ENCODE results near the gene RNGTT.
"Not testable (repeated sequence)": the region's sequence is repeated elsewhere in the genome, so short reads cannot be mapped to it uniquely, and the experiment has no call there.

RNGTT gene

DNA sequence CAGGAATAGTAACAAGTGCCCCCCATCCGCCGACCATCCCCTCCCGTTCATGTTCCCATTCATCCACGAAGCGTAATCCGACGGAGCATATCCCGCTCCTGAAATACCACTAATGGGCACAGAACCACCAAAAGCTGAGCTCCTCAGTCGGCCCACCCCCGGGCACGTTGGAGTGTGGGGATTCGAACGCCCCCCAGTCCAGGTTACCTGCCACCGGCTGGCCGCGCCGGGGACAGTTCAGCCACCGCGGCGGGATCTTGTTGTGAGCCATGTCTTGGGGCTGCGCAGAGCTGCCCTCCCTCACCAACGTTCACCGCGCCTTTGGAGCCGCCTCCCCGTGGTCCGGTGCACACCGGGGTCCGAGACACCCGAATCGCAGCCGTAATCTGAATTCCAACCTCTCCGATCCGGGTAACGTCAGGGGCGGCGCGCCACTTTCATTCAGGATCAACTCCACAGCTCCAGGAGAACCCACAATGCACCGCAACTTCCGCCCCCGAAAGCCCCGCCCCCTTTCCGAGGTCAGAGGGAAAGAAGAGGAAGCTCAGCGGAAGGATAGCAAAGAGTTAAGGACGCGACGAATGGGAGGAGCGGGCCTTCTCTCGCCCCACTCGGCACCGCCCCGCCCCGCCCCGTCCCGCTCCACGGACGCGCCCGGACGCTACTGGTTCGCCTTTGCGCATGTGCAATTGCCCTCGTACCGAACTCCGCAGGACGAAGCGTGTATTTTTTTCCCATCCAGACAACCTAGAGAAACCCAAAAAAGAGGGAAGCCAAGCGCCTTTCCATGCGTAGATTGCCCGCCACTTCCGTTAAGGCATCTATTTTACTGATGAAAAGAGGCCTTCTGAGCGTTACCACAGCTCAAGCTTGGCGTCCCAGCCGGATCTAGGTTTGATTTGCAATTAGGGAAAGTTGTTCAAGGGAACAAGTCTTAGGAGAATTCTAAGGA lies at the start of gene RNGTT:
Gene RNGTT, minus strand, starts transcription at position 480 of the 952 bp plus-strand sequence. Its CDS starts 209 bp downstream, at position 271.
- DNase-seq, result peak; percentile 99
- in situ Hi-C loops (cut with MboI; ENCODE audit: low pct_unique_long_range_greater_than_20kb, low sequenced_read_pairs), result no loop called here

GRCh38 chr6:89011436-89011835 lies 48.0 kb upstream of the RNGTT start:
- DNase-seq, result no peak
- in situ Hi-C loops (cut with MboI; ENCODE audit: low pct_unique_long_range_greater_than_20kb, low sequenced_read_pairs), result no loop called here

DNA sequence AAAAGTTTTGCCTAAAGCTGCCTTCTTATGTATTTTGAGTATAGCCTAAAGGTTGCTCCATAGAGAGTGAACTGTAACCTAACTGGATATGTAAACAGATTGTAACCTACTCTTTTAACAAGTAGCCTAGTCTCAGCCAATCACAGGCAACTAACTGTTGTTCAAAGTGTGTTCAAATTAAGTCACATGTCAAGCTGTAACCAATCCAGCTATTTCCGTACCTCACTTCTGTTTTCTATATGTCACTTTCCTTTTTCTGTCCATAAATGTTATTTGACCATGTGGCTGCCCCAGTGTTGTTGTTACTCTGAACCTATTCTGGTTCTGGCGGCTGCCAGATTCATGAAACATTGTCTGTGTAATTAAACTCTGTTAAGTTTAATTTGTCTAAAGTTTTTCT lies 47.4 kb upstream of the RNGTT start:
- in situ Hi-C loops (cut with MboI; ENCODE audit: low pct_unique_long_range_greater_than_20kb, low sequenced_read_pairs), result no loop called here
- no peak for DNase-seq

GRCh38 chr6:89009624-89010059 lies 46.2 kb upstream of the RNGTT start:
- in situ Hi-C loops (cut with MboI; ENCODE audit: low pct_unique_long_range_greater_than_20kb, low sequenced_read_pairs), result no loop called here
- peak; percentile 61 for DNase-seq

DNA sequence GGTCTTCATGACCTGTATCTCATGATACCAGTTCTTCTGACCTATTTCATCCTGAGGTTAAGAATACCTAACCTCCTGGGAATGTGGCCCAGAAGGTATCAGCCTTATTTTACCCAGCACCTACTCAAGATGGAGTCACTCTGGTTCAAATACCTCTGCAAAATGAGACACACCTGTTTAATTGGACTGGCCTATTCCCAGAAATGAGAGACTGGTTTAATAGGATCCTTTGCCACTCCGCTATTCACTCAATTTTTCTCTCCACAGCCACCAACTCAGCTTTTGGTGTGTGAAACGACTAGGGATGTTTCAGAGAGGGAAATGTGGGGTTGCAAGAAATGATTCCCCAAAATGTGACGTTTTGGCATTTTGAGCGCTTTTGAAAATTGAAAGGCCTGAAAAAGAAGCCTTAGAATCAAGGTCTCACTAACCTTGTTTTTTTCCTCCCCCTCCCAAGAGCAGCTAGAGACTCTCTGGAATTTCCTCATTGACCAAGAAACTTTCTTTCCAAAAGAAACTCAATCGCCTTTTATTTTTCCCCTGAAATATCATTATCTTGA lies 45.5 kb upstream of the RNGTT start:
- in situ Hi-C loops (cut with MboI; ENCODE audit: low pct_unique_long_range_greater_than_20kb, low sequenced_read_pairs), result no loop called here
- DNase-seq, result no peak

GRCh38 chr6:89008001-89008814 lies 44.8 kb upstream of the RNGTT start:
- in situ Hi-C loops (cut with MboI; ENCODE audit: low pct_unique_long_range_greater_than_20kb, low sequenced_read_pairs), result no loop called here
- no peak for DNase-seq

GRCh38 chr6:89007209-89008000 lies 44.0 kb upstream of the RNGTT start:
- DNase-seq, result no peak
- in situ Hi-C loops (cut with MboI; ENCODE audit: low pct_unique_long_range_greater_than_20kb, low sequenced_read_pairs), result no loop called here

GRCh38 chr6:89002523-89002922 lies 39.1 kb upstream of the RNGTT start:
- no peak for DNase-seq
- in situ Hi-C loops (cut with MboI; ENCODE audit: low pct_unique_long_range_greater_than_20kb, low sequenced_read_pairs), result no loop called here

DNA sequence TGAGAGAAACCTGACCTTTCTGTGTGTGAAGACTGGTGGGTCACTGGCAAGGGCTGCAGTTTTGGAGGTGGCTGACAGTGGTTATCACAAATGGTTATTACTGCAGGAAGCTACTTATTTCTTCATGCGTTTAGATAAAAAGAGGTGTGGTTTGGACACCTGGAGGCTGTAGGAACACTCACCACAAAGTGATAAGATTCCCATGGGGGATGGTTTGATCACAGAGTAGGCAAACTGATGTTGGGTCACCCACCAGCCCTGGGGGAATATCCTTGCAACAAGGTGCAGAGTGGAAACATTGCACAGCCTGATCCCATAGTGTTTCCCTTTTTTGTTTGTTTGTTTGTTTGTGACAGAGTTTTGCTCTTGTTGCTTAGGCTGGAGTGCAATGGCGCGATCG lies 33.9 kb upstream of the RNGTT start:
- in situ Hi-C loops (cut with MboI; ENCODE audit: low pct_unique_long_range_greater_than_20kb, low sequenced_read_pairs), result no loop called here

GRCh38 chr6:88992741-88993552 lies 29.5 kb upstream of the RNGTT start:
- DNase-seq, result no peak

More for the DNA sequence above, 33.9 kb upstream of the RNGTT start:
- no peak for DNase-seq

GRCh38 chr6:88989215-88989614 lies 25.8 kb upstream of the RNGTT start:
- in situ Hi-C loops (cut with MboI; ENCODE audit: low pct_unique_long_range_greater_than_20kb, low sequenced_read_pairs), result no loop called here
- no peak for DNase-seq

More at GRCh38 chr6:88992741-88993552, 29.5 kb upstream of the RNGTT start:
- in situ Hi-C loops (cut with MboI; ENCODE audit: low pct_unique_long_range_greater_than_20kb, low sequenced_read_pairs), result no loop called here

DNA sequence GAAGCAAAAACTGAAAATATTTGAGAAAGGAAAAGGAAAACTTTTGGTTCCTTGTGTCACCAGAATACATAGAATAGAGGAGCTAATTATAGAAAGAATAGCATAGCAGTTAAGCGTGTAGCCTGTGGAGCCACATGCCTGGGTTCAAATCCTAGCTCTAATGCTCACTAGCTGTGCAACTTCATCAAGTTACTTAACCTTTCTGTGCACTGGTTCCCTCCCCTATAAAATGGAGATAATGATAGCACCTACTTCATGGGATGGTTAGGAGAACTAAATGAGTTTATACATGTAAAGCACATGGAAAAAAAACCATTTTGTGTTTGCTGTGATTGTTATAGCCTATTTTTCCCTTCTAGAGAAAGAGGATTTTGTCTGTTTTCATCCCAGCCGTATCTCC lies 24.5 kb upstream of the RNGTT start:
- DNase-seq, result no peak
- in situ Hi-C loops (cut with MboI; ENCODE audit: low pct_unique_long_range_greater_than_20kb, low sequenced_read_pairs), result no loop called here

- in situ Hi-C loops (cut with MboI; ENCODE audit: low pct_unique_long_range_greater_than_20kb, low sequenced_read_pairs), result no loop called here
- no peak for DNase-seq
Observed at GRCh38 chr6:88985901-88986300, 22.5 kb upstream of the RNGTT start.

- no peak for DNase-seq
- in situ Hi-C loops (cut with MboI; ENCODE audit: low pct_unique_long_range_greater_than_20kb, low sequenced_read_pairs), result no loop called here
Observed at GRCh38 chr6:88984606-88985005, 21.2 kb upstream of the RNGTT start.

GRCh38 chr6:88984152-88984551 lies 20.7 kb upstream of the RNGTT start:
- in situ Hi-C loops (cut with MboI; ENCODE audit: low pct_unique_long_range_greater_than_20kb, low sequenced_read_pairs), result no loop called here
- no peak for DNase-seq

DNA sequence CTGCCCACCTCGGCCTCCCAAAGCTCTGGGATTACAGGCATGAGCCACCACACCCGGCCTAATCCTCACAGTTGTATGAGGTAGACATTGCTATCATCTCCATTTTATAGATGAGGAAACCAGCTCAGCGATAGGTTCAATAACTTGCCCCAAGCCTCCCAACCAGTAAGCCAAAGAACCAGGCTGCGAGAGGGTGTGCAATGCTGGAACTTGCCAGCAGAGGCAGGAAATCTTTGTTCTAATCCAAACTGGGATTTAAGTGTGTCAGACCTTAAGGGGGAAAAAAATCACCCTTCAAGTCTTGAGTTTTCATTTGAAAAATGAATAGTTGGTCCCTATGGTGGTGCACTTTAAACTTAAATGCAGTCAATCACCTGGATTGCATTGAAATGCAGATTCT lies 20.1 kb upstream of the RNGTT start:
- DNase-seq, result peak; percentile 61
- in situ Hi-C loops (cut with MboI; ENCODE audit: low pct_unique_long_range_greater_than_20kb, low sequenced_read_pairs), result no loop called here

GRCh38 chr6:88983129-88983528 lies 19.7 kb upstream of the RNGTT start:
- in situ Hi-C loops (cut with MboI; ENCODE audit: low pct_unique_long_range_greater_than_20kb, low sequenced_read_pairs); DNase-seq: not testable (repeated sequence)

DNA sequence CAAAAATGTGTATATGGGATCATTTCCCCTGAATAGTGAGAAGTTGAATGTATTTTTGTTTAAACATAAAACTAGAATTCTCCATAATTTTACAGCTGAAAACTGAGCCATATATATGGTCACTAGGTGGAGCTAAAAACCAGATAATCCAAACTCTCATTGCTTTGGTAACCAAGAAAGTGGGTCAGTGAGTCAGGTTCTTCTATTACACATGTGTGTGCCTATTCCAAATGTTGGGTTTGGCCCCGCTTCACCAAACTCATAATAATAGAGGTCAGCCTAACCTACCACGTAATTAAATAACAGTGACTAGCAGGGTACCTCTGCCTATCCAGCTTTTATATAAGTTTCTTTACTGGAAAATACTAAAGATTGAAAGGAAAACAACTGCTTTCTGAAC lies 19.3 kb upstream of the RNGTT start:
- in situ Hi-C loops (cut with MboI; ENCODE audit: low pct_unique_long_range_greater_than_20kb, low sequenced_read_pairs), result no loop called here
- DNase-seq, result peak; percentile 75

Data from KBM-7 (cell line).